GM19395 (cell line): ENCODE measurements around the gene DNAJC9.
"Not testable (repeated sequence)": the region's sequence is repeated elsewhere in the genome, so short reads cannot be mapped to it uniquely, and the experiment has no call there.

ENCODE experiments used
- ATAC-seq: cut with Tn5 transposase; IDR thresholded peaks from one replicate; pipeline ENCODE4 v1.9.1; 2021; ENCODE audit warnings: mild to moderate bottlenecking, moderate library complexity; ENCODE audit not compliant: unreplicated experiment

DNAJC9 gene, protein sequence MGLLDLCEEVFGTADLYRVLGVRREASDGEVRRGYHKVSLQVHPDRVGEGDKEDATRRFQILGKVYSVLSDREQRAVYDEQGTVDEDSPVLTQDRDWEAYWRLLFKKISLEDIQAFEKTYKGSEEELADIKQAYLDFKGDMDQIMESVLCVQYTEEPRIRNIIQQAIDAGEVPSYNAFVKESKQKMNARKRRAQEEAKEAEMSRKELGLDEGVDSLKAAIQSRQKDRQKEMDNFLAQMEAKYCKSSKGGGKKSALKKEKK

DNA sequence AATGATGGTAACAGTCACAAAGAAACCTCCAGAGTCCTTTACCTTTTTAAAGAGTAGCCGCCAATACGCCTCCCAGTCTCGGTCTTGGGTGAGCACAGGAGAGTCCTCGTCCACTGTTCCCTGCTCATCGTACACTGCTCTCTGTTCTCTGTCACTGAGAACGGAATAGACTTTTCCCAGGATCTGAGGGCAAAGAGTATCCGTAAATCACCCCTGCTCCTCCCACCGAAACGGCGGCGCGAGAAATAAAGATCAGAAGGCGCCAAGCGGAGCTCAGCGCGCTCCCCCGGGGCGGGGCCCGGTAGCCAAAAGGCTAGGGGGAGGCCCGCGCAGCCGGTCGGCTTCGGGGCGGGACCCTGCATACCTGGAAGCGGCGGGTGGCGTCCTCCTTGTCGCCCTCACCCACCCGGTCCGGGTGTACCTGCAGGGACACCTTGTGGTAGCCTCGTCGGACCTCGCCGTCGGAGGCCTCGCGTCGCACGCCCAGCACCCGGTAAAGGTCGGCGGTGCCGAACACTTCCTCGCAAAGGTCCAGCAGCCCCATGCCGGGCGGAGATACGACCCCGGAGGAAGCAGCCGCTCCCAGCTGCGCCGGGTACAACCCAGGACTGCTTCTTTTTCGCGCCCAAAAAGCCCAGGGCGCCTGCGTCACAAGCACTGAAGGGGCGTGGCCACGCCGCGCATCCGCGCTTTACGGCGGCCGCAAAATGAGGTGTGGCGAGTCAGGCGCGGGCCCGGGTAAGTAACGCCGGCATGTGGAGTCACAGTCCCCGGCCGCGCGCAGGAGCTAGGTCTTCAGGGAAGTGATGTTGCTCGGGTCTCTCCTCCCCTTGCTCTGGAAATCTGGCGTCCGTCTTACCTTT, at the start of gene DNAJC9:
TSS of gene DNAJC9 (minus strand) at position 610 of the 863 bp plus-strand sequence. CDS start at position 544, 66 bp downstream.
- ATAC-seq: peak; percentile 85

DNA sequence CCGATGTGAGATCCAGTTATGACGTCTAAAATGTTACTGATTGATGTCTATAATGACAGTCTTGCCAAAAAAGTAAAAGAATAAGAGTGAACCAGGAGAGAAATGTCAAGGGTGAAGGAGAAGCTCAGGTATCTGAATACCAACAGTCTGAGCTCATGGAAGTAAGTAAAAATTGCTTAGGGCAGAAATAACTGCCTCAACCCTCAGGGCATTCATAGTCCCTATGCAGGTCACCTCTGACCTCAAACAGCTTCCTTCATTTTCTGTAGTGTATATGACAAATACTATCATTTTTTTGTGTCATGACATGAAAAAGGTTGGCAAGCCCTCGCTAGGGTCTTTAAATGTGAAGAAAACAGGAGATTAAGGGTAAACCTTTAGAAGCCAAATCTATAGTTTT, 46.4 kb upstream of the DNAJC9 start:
- no peak for ATAC-seq

DNA sequence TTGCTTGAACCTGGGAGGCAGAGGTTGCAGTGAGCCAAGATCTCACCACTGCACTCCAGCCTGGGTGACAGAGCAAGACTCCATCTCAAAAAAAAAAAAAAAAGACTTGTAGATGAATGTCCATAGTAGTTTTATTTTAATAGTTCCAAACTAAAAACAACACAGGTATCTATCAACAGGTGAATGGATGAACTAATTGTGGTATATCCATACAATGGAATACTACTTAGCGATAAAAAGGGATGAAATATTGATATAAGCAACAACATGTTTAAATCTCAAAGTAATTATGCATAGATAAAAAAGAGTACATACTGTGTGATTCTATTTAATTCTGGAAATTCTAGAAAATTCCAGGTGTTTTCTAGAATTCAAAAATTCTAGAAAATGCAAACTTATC, 42.9 kb upstream of the DNAJC9 start:
- no peak for ATAC-seq

DNA sequence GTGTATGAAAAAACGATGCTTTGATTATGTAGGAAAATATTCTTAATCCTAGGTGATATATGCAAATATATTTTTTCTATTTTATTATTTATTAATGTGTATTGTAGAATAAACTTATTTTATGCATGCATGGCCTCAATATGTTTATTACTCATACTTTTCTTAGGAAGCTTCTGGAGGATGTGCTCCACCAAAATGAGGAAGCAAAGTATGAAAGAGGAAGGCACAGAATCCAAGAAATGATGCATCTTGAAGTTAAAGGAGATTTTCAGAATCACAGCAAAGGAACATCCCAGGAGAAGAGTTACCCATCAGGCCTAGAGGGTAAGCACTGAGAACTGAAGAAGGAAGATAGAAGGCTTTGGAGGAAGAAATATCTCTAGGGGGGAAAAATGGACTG, 40.4 kb upstream of the DNAJC9 start:
- no peak for ATAC-seq

DNA sequence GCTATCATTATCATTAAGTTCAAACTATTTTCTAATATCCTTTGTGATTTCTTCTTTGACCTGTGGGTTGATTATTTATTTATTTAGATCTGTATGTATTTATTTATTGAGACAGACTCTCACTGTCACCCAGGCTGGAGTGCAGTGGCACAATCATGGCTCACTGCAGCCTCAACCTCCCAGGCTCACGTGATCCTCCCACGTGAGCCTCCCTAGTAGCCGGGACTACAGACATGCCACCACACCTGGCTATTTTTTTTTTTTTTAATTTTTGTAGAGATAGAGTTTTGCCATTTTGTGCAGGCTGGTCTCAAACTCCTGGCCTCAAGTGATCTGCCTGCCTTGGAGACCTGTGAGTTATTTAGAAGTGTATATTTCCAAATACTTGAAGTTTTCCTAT, 34.0 kb upstream of the DNAJC9 start:
- ATAC-seq: no peak

DNA sequence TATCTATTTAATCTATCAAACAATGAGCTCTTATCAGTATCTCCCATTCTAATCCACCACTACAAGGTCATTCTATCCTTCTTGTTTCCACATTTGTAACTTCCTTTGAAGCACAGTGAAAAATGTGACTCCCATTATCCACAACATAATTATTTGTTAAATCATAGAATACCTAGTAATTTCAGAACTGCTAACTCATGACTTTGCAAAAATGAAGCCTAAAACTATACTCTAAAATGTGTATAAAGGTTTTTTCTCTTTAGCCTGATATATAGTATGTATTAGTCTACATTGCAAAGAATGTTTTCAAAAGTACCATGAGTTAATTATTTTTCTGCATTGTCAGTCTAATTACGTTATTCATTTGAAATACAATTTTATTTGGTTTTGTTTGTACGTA, 17.4 kb upstream of the DNAJC9 start:
- no peak for ATAC-seq

DNA sequence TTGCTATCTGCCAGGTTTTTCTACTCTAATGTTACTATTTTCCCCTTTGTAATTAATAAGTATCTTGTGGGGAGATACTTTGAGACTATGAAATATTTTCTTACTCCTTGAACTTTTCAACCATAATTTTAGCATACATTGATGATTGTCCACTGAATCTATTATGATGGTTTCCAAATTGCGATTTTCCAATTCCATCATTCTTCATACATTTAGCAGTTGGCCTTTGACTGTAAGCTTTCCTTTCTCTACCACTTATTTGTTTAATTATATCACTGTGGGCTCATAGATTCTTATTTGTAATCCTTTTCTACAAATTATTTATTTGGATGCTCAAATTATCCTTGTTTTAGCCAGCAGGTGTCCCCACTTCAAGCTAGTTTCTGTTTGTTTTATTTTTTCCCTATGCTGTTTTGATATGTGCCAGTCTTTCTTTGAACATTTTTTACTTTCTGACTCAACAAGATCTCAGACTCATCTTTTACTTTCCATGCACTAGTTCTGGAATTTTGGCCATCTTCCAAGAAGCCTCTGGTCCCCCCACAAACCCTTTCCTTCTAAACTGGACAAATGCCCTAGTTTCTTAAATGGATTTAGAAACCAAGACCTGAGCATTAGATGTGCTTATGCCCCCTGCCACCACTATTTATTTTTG, 16.8 kb upstream of the DNAJC9 start:
- ATAC-seq: no peak

DNA sequence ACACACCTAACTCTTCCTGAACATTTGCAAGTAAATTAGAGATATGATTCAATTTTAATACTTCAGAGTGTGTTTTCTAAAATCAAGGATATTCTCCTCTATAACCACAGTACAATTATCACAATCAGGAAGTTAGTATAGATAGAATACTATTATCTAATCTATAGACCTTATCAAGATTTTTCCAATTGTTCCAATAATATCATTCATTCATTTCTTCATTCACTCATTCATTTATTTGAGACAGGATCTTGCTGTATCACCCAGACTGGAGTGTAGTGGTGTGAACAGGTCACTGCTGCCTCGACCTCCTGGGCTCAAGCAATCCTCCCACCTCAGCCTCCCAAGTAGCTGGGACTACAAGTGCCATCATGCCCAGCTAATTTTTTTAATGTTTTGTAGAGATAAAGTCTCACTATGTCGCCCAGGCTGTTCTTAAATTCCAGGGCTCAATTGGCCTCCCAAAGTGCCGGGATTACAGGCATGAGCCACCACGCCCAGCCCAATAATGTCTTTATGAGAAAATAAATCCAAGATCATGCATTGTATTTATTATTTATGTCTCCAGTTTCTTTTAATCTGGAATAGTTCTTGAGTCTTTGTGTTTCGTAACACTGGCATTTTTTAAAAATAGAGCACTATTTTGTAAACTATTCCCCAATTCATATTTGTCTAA, 16.0 kb upstream of the DNAJC9 start:
- no peak for ATAC-seq

DNA sequence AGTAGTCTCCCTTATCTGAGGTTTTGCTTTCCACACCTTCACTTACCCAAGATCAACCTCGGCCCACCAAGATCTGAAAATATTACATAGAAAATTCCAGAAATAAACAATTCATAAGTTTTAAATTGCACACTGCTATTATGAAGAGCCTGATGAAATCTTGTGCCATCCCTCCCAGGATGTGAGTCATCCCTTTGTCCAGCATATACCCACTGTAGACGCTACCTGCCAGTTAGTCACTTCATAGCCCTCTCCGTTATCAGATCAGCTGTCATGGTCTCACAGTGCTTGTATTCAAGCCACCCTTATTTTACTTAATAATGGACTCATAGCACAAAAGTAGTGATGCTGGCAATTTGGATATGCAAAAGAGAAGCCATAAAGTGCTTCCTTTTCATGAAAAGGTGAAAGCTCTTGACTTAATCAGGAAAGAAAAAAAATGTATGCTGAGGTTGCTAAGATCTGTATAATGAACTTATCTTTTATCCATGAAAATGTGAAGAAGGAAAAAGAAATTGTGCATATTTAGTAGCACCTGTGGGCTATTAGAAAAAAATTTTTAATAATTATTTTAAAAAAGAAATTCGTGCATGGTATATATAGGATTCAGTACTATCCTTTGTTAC, 15.2 kb upstream of the DNAJC9 start:
- ATAC-seq: no peak

DNA sequence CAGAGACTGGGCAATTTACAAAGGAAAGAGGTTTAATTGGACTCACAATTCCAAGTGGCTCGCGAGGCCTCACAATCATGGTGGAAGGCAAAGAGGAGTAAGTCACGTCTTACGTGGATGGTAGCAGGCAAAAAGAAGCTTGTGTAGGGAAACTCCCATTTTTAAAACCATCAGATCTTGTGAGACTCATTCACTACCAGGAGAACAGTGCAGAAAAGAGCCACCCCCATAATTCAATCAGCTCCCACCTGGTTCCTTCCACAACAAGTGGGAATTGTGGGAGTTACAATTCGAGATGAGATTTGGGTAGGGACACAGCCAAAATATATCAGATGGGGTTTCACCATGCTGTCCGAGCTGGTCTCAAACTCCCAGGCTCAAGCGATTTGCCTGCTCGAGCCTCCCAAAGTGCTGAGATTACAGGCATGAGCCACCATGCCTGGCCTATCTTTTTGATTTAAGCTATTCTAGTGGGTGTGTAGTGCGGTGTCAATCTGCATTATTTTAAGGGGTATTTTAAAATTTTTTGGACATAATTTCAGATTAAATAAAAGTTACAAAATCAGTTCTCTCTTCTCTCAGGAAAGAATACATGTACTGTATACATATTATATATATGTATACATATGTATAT, 14.4 kb upstream of the DNAJC9 start:
- no peak for ATAC-seq

DNA sequence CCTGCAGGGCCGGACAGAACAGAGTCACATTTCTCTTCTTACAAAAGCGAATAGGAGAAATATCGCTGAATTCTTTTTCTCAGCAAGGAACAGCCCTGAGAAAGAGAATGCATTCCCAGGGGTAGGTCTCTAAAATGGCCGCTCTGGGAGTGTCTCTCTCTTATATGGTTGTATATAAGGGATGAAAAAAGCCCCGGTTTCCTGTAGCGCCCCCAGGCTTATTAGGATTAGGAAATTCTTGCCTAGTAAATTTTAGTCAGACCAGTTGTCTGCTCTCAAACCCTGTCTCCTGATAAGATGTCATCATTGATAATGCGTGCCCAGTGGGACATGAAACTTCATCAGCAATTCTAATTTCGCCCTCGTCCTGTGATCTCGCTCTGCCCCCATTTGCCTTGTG, 11.6 kb upstream of the DNAJC9 start:
- not testable (repeated sequence) for ATAC-seq

DNA sequence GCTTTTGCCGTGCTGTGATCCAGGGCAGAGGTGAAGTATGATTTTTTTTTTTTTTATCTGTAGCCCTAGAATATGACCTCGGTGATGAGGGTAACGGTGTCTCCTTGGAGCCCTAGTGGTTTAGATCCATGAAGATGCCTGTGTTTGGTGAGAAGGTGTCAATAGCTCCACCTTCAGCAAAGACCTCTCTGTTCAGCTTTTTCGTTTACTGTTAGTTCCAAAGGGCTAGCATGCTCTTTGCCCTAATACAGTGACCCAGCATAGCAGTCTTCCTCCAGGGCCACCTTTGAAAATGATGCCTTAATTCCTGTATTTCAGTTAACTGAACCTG, 6.1 kb upstream of the DNAJC9 start:
- peak; percentile 24 for ATAC-seq

DNA sequence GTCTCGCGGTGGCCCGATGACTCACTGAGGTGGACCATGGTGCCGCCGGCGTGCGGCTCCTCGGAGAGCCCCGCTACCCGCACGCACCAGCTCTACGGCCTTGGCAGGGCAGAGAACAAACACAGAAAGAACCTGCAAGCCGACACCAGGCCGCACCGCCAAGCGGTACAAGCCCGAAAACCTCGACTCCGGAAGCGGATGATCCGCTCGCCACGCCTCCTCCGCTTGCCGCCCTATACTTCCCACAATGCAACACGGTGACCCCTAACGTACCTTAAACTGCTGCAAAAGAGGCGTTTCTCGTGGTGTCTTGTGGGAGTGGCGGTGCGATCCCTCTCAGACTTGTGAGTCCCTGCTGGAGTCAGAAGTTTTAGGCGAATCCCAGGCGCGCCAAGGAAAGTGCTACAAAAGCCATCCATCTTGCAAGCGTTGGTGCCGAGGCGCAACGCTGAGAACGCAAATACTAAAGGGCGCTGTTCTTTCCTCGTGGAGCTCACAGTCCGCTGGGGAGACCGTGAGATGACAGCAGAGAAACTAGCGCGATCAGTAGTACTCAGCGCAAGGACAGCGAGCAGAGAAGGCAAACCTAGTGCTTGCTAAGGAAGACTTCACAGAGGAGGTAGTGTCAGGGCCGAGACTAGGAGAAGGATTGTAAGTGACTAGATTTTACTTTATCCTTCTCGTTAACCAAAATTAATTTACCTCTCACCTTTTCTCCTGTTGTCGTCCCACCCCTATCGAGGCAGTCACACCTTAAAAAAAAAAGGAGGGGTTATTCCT, 5.6 kb upstream of the DNAJC9 start, which contains the start of gene MRPS16:
TSS of gene MRPS16 (minus strand) at position 200 of the 780 bp plus-strand sequence. CDS start at position 38, 162 bp downstream.
- peak; percentile 77 for ATAC-seq

DNA sequence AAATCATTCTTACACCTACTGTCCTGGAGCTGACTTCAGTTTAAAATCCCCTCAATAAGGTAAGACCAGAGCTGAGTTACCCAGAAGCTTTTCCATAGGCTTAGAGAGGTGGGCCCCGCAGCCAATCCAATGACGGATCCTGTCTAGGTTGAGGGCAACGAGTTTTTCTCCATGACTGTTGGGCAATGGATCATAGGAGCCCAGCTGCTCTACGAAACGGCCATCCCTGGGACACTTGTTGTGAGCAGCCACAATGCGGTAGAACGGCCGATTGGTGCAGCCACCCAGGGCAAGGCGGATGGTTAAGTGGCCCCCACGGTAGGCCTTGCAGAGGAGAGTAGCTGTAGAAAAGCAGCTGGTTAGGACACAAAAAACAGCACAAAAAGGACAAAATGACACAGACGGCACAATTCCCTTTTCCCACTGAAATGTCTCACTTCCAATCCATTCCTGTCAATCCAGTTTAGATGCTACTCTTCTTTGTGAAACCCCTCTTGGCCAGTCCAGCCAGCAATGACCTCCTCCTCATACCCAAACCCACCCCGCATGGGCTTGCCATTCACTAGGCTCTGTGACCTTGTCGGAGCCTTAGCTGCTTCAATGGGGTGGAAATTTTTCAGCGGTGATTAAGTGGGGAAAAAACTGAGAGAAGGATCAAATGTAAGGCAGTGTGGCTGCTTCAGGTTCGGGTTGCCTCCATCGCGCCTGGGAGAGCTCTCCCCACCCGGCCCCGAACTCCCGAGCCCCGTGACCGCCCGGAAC, 4.8 kb upstream of the DNAJC9 start:
- no peak for ATAC-seq

DNA sequence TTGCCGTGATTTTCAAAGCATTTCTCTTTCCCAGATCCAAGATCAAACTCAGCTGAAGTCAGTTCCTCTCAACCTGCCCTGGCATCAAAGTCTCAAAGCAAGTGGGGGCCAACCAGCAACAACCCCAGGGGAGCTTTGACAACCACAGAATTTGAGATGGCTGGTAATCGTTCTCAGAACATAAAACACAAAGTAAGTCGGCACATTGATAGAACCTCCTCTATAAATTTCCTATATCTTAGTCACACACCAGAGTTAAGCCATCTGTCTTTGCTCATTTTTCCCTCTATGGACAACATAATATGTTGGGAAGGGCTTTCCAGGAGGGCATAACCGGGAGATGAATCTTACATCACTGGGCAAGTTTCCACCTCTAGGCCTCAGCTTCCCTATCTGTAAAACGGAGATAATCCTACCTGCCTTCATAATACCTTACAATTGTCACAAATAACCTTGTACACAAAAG, 1.2 kb upstream of the DNAJC9 start:
- no peak for ATAC-seq

DNA sequence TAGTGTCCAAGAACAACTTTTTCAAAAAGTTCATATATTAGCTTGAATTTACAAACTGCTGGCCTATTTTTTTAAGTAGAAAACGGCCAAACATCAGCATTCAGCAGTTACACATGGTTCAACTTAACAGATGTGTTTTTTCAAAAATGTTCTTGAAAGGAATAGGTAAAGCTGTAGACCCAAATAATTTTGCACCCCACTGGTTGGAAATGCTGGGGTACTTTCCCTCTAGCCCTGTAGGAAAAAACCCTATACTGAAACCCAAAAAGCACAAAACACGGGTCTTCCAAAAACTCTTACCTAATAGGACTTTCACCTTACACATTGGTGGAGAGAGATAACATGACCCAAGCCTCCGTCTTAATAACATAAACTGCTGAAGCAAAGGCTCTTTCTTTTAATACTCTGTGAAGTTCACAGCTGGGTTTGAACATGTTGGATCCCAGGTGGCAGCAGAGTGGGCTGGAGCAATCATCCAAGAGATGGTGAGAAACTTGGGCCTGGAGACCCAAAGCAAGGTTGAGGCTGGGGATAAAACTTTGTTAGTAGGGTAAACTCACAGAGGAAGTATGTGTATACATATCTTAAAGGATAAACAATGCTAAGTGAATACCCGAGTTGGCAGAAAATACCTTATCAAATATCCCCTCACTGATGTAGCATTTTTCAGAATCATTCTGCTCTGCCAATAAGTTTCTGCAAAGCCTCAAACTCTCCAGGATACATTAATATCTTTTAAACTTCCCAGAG, 629 bp upstream of the DNAJC9 start:
- no peak for ATAC-seq

DNA sequence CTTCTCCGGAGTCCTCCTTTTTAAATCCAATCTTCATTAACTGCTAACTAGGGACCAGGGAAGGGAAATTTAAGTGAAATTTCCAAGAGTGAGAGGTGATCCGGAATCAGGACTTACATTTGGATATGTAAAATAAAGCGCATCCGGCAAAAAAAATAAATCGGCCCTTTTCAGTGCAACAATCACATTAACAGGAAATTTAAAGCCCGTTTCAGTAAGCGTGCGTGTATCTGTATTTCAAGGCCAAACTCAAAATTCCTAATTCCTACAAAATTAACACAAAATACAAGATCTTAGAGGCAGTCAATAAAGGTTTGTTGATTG, 771 bp downstream of the DNAJC9 start:
- no peak for ATAC-seq

DNA sequence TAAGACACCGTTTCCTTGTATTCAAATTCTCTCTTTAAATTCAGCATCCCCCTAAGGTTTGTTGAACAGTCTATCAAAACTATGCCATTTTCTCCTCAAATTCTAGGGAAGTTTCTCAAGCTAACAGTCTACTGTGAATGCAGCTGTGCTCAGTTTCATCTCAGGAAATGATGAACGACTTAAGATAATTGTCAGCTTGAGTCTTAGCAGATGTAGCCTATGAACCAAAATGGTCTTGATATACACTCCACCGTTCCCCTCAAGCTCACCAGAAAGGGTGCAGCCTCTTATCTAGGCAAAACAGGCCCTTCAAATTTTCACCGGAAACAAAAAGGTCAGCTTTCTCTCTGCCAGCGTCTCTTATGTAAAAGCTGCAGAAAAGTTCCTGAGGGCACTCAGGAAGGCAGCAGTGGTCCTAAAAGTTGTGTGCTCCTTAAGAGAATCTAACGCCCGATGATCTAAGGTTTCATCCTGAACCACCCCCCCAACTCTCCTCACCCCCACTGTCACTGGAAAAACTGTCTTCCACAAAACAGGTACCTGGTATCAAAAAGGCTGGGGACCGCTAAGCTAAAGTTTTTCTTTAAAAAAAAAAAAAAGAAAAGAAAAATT, 2.1 kb downstream of the DNAJC9 start:
- no peak for ATAC-seq
